Measurements from ENCODE around the gene MYOG. TPM values are rescaled to one million over a fixed set of nuclear protein-coding genes. Genes with fewer than 3 reads are reported as not detected.

The MYOG gene
- total RNA-seq (2014; rRNA removed; shearing (Covaris generic)) (not detected in 2 replicates), polyA plus RNA-seq (2016; fragmentation: Nextera tagmentation; extraction: Ambion mirVana) (not detected in 2 replicates)
- long read RNA-seq, result 0 reads

DNA sequence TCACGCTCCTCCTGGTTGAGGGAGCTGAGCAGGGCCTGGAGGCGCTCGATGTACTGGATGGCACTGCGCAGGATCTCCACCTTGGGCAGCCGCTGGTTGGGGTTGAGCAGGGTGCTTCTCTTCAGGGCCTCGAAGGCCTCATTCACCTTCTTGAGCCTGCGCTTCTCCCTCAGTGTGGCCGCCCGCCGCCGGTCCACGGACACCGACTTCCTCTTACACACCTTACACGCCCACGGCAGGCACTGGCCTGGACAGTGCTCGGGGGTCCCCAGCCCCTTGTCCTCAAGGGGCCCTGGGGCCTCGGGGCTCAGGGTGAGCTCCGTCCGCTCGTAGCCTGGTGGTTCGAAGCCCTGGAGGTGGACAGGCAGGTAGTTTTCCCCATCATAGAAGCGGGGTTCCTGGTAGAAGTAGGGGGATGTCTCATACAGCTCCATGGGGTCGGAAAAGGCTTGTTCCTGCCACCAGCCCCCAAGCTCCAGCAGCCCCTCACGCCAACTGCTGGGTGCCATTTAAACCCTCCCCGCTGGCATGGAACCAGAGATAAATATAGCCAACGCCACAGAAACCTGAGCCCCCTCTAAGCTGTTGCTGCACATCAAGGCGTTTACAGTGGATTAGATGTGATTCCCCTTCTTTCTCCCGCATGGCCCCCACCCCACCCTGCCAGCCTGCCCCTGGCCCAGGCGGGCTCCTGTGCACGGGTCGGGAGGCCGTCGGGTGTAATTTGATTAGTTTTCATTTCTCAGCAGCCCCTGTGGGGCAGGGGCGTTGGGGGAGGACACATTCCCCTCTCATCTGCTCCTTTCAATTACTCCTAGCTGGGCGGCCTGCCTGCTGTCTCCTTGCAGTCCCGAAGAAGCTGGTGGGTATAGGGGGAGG, at the start of gene MYOG:
Gene MYOG, minus strand, starts transcription at position 485 of the 879 bp plus-strand sequence. Its CDS starts 51 bp downstream, at position 434.
- Mint-ChIP-seq H3K4me1 (peaks cover 45% of the 10 kb centered on the region), H3K4me3 (no peak within 1 kb of the TSS), H3K27me3 (ENCODE audit: insufficient read depth, low read depth, poor library complexity) (peaks cover 10% of the 10 kb centered on the region), H3K9me3 (no peaks in the 10 kb centered on the region), H3K36me3 (ENCODE audit: low read depth) (no peaks in the 10 kb centered on the region), H3K27ac (no peak within 1 kb of the TSS)
- no peak within 1 kb of the TSS for H3K27ac ChIP-seq (ENCODE audit: low read depth)
- no peak for DNase-seq (ENCODE audit: low spot score)
- H3K36me3 ChIP-seq (ENCODE audit: insufficient read depth), result no peaks in the 10 kb centered on the region
- H3K4me2 ChIP-seq, result no peak within 1 kb of the TSS
- H3K79me2 ChIP-seq (replicated peaks; ENCODE audit: insufficient read depth), result no peaks in the 10 kb centered on the region
- H4K20me1 ChIP-seq (replicated peaks; ENCODE audit: insufficient read depth), result no peaks in the 10 kb centered on the region
- H3K4me1 ChIP-seq (ENCODE audit: insufficient read depth), result peaks cover 17% of the 10 kb centered on the region
- no peaks in the 10 kb centered on the region for H3F3A ChIP-seq (replicated peaks; ENCODE audit: low read depth)
- H2AFZ ChIP-seq, result no peak within 1 kb of the TSS
- no peak for TF ChIP-seq CREB1 (CRISPR knock-in tag; IDR thresholded peaks at IDR 0.05; ENCODE audit: low read depth)
- TF ChIP-seq, protein P1, sequence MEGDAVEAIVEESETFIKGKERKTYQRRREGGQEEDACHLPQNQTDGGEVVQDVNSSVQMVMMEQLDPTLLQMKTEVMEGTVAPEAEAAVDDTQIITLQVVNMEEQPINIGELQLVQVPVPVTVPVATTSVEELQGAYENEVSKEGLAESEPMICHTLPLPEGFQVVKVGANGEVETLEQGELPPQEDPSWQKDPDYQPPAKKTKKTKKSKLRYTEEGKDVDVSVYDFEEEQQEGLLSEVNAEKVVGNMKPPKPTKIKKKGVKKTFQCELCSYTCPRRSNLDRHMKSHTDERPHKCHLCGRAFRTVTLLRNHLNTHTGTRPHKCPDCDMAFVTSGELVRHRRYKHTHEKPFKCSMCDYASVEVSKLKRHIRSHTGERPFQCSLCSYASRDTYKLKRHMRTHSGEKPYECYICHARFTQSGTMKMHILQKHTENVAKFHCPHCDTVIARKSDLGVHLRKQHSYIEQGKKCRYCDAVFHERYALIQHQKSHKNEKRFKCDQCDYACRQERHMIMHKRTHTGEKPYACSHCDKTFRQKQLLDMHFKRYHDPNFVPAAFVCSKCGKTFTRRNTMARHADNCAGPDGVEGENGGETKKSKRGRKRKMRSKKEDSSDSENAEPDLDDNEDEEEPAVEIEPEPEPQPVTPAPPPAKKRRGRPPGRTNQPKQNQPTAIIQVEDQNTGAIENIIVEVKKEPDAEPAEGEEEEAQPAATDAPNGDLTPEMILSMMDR (conservative IDR thresholded peaks at IDR 0.05; ENCODE audit: low read depth in 2 of 2), result no peak
- TF ChIP-seq ZNF114 (CRISPR knock-in tag; IDR thresholded peaks at IDR 0.05), result no peak
- TF ChIP-seq JUNB (IDR thresholded peaks at IDR 0.05; ENCODE audit: unreplicated experiment), result no peak
- no peak for TF ChIP-seq POLR2AphosphoS5 (IDR thresholded peaks at IDR 0.05; ENCODE audit: low read depth)
- TF ChIP-seq, protein P2, sequence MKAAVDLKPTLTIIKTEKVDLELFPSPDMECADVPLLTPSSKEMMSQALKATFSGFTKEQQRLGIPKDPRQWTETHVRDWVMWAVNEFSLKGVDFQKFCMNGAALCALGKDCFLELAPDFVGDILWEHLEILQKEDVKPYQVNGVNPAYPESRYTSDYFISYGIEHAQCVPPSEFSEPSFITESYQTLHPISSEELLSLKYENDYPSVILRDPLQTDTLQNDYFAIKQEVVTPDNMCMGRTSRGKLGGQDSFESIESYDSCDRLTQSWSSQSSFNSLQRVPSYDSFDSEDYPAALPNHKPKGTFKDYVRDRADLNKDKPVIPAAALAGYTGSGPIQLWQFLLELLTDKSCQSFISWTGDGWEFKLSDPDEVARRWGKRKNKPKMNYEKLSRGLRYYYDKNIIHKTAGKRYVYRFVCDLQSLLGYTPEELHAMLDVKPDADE (IDR thresholded peaks at IDR 0.05), result no peak
- TF ChIP-seq NANOG (IDR thresholded peaks at IDR 0.05; ENCODE audit: borderline replicate concordance), result no peak
- TF ChIP-seq EZH2phosphoT487 (IDR thresholded peaks at IDR 0.05; ENCODE audit: unreplicated experiment), result no peak
- no peak for TF ChIP-seq STAT1 (IDR thresholded peaks at IDR 0.05; ENCODE audit: unreplicated experiment)
- TF ChIP-seq ZNF331 (CRISPR knock-in tag; IDR thresholded peaks at IDR 0.05; ENCODE audit: low read depth), result no peak
- no peak for TF ChIP-seq EZH2 (IDR thresholded peaks at IDR 0.05; ENCODE audit: low read depth, unreplicated experiment)
- TF ChIP-seq, protein P3, sequence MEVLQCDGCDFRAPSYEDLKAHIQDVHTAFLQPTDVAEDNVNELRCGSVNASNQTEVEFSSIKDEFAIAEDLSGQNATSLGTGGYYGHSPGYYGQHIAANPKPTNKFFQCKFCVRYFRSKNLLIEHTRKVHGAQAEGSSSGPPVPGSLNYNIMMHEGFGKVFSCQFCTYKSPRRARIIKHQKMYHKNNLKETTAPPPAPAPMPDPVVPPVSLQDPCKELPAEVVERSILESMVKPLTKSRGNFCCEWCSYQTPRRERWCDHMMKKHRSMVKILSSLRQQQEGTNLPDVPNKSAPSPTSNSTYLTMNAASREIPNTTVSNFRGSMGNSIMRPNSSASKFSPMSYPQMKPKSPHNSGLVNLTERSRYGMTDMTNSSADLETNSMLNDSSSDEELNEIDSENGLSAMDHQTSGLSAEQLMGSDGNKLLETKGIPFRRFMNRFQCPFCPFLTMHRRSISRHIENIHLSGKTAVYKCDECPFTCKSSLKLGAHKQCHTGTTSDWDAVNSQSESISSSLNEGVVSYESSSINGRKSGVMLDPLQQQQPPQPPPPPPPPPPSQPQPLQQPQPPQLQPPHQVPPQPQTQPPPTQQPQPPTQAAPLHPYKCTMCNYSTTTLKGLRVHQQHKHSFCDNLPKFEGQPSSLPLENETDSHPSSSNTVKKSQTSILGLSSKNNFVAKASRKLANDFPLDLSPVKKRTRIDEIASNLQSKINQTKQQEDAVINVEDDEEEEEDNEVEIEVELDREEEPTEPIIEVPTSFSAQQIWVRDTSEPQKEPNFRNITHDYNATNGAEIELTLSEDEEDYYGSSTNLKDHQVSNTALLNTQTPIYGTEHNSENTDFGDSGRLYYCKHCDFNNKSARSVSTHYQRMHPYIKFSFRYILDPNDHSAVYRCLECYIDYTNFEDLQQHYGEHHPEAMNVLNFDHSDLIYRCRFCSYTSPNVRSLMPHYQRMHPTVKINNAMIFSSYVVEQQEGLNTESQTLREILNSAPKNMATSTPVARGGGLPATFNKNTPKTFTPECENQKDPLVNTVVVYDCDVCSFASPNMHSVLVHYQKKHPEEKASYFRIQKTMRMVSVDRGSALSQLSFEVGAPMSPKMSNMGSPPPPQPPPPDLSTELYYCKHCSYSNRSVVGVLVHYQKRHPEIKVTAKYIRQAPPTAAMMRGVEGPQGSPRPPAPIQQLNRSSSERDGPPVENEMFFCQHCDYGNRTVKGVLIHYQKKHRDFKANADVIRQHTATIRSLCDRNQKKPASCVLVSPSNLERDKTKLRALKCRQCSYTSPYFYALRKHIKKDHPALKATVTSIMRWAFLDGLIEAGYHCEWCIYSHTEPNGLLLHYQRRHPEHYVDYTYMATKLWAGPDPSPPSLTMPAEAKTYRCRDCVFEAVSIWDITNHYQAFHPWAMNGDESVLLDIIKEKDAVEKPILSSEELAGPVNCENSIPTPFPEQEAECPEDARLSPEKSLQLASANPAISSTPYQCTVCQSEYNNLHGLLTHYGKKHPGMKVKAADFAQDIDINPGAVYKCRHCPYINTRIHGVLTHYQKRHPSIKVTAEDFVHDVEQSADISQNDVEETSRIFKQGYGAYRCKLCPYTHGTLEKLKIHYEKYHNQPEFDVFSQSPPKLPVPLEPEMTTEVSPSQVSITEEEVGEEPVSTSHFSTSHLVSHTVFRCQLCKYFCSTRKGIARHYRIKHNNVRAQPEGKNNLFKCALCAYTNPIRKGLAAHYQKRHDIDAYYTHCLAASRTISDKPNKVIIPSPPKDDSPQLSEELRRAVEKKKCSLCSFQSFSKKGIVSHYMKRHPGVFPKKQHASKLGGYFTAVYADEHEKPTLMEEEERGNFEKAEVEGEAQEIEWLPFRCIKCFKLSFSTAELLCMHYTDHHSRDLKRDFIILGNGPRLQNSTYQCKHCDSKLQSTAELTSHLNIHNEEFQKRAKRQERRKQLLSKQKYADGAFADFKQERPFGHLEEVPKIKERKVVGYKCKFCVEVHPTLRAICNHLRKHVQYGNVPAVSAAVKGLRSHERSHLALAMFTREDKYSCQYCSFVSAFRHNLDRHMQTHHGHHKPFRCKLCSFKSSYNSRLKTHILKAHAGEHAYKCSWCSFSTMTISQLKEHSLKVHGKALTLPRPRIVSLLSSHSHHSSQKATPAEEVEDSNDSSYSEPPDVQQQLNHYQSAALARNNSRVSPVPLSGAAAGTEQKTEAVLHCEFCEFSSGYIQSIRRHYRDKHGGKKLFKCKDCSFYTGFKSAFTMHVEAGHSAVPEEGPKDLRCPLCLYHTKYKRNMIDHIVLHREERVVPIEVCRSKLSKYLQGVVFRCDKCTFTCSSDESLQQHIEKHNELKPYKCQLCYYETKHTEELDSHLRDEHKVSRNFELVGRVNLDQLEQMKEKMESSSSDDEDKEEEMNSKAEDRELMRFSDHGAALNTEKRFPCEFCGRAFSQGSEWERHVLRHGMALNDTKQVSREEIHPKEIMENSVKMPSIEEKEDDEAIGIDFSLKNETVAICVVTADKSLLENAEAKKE (CRISPR knock-in tag; IDR thresholded peaks at IDR 0.05), result no peak
- TF ChIP-seq, protein P4, sequence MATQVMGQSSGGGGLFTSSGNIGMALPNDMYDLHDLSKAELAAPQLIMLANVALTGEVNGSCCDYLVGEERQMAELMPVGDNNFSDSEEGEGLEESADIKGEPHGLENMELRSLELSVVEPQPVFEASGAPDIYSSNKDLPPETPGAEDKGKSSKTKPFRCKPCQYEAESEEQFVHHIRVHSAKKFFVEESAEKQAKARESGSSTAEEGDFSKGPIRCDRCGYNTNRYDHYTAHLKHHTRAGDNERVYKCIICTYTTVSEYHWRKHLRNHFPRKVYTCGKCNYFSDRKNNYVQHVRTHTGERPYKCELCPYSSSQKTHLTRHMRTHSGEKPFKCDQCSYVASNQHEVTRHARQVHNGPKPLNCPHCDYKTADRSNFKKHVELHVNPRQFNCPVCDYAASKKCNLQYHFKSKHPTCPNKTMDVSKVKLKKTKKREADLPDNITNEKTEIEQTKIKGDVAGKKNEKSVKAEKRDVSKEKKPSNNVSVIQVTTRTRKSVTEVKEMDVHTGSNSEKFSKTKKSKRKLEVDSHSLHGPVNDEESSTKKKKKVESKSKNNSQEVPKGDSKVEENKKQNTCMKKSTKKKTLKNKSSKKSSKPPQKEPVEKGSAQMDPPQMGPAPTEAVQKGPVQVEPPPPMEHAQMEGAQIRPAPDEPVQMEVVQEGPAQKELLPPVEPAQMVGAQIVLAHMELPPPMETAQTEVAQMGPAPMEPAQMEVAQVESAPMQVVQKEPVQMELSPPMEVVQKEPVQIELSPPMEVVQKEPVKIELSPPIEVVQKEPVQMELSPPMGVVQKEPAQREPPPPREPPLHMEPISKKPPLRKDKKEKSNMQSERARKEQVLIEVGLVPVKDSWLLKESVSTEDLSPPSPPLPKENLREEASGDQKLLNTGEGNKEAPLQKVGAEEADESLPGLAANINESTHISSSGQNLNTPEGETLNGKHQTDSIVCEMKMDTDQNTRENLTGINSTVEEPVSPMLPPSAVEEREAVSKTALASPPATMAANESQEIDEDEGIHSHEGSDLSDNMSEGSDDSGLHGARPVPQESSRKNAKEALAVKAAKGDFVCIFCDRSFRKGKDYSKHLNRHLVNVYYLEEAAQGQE (IDR thresholded peaks at IDR 0.05; ENCODE audit: unreplicated experiment), result no peak
- H3K4me3 ChIP-seq, result no peak within 1 kb of the TSS
- ATAC-seq, result no peak
- H3K27me3 ChIP-seq (ENCODE audit: insufficient read depth), result no peaks in the 10 kb centered on the region
- peaks cover 3% of the 10 kb centered on the region; the same call in 1 of the 2 replicates for H3K9me2 ChIP-seq (ENCODE audit: insufficient read depth)
